OCI-M1 (cell line): ENCODE data around the gene CHCHD5.
"Not testable (repeated sequence)": the region's sequence is repeated elsewhere in the genome, so short reads cannot be mapped to it uniquely, and the experiment has no call there.

Source experiments
- DNase-seq: peaks from one replicate; lab custom pipeline; 2025; lab: John Stamatoyannopoulos, UW

Gene CHCHD5

GRCh38 chr2:112588611-112589045, 4.2 kb downstream of the CHCHD5 start:
- no peak for DNase-seq

DNA sequence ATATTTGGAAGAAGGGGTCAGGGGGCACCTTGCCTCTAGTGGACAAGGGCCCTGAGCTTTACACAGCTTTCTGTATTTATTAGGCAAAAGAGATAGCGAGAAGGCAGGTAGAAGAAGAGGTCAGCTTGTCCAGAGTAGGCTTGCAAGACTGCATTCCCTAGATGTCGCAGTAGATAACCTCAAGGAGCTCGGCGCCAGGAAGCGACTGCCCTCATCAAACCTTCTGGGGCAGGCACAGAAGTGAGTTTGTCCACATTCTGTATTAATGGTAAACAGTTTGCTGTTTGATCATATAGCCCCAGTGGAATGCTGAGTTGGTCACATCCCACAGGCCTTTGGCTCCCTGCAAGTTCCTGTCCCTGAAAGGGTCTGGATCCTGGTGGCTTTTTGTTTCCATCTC, 7.0 kb downstream of the CHCHD5 start:
- DNase-seq, result no peak

DNA sequence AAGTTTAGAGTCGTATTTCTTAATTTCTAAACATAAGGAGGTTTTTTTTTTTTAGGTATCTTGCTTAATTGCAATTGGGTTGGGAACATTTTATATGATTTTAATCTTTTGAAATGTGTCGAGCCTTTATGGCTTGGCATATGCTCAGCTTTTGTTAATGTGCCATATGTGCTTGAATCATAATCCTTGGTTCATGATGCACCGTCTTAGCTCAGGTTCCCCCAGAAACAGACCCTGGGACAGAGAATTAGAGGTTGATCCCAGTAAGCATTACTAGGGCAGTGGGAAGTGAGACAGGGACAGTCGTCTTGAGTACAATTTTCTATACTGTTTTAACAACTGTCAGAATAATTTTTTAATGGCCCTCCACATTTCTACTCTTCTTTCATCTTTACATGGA, 9.3 kb downstream of the CHCHD5 start:
- no peak for DNase-seq

- DNase-seq, result no peak
These were observed 13.3 kb downstream of the CHCHD5 start for GRCh38 chr2:112597537-112598322.

GRCh38 chr2:112600634-112601033, 16.2 kb downstream of the CHCHD5 start:
- DNase-seq, result peak; percentile 40

DNA sequence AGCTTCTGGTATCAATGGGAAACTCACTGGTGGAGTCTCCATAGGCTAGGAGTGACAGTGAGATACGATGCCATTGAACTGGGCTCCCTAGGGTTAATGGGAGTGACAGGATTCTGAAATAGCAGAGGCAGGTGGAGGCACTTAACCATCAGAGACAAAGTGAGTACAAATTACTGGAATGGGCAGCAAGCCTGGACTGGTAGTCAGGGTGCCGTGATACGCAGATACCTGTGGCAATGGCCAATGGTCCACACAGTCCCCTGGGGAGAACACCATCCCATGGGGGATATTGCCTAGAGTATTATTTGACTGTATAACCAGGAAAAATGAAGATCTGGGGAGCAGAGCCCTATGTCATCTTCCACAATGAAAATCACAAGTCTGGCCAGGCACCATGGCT, 17.3 kb downstream of the CHCHD5 start:
- DNase-seq, result no peak

DNA sequence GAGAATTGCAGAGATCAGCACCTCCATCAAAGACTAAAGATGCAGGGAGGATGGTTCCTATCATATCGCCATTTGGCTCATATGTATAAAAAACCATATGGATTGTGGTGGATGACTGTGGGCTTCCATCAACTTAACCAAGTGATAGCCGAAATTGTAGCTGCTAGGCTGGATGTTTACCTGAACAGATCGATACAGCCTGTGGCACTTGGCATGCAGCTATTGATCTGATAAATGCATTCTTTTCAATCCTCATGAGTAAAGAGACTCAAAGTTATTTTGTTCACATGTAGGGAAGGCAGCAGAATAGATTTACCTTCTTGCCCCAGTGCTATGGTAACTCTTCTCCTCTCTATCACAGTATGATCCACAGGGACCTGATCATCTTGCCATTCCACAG, 18.5 kb downstream of the CHCHD5 start:
- DNase-seq, result no peak

DNA sequence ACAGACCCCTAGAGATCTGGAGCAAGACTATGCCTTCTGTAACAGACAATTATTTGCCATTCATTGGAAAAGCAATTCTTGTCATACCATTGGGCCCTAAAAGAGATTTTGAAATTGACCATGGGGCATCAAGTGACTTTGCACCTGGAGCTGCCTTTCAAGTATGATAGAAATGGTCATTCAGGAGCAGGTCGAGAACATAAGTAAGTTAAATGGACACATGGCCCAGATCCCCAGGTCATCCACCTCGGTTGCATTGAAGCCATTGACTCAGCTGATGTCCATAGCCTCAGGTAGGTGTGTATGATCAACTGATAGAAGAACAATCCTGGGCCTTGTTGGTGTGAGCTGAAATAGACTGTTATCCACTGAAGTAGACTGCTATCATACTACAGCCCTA, 19.3 kb downstream of the CHCHD5 start:
- no peak for DNase-seq

GRCh38 chr2:112604952-112605351, 20.5 kb downstream of the CHCHD5 start:
- DNase-seq, result no peak

DNA sequence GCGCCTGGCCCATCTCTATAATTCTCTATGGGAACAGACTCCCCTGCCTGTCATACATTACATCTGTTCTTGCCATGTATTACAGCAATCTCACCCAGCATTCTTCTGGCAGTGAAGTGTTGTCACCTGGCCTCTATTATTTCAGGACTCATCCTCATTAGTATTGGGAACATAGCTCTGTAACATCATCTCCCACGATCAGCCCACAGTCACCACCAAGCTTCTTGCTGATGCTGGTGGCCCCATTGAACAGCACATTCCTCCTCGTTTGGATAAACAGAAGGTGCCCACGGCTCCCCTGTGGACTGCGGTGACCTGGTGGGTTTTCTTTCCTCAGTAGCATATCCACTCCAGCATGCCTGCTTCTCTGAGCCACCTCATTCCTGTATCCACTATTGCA, 21.5 kb downstream of the CHCHD5 start:
- DNase-seq, result no peak

- no peak for DNase-seq
These were observed 22.1 kb downstream of the CHCHD5 start for GRCh38 chr2:112606547-112606946.

- no peak for DNase-seq
These were observed 23.4 kb downstream of the CHCHD5 start for GRCh38 chr2:112607680-112608438.

DNA sequence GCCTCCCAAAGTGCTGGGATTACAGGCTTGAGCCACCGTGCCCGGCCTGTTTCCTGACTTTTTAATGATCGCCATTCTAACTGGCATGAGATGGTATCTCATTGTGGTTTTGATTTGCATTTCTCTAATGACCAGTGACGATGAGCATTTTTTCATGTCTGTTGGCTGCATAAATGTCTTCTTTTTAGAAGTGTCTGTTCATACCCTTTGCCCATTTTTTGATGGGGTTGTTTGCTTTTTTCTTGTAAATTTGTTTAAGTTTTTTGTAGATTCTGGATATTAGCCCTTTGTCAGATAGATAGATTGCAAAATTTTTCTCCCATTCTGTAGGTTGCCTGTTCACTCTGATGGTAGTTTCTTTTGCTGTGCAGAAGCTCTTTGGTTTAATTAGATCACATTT, 24.9 kb downstream of the CHCHD5 start:
- DNase-seq, result not testable (repeated sequence)

DNA sequence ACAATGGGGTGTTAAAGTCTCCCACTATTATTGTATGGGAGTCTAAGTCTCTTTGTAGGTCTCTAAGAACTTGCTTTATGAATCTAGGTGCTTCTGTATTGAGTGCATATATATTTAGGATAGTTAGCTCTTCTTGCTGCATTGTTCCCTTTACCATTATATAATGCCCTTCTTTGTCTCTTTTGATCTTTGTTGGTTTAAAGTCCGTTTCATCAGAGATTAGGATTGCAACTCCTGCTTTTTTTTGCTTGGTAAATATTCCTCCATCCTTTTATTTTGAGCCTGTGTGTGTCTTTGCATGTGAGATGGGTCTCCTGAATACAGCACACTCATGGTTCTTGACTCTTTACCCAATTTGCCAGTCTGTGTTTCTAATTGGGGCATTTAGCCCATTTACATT, 27.9 kb downstream of the CHCHD5 start:
- DNase-seq, result not testable (repeated sequence)

DNA sequence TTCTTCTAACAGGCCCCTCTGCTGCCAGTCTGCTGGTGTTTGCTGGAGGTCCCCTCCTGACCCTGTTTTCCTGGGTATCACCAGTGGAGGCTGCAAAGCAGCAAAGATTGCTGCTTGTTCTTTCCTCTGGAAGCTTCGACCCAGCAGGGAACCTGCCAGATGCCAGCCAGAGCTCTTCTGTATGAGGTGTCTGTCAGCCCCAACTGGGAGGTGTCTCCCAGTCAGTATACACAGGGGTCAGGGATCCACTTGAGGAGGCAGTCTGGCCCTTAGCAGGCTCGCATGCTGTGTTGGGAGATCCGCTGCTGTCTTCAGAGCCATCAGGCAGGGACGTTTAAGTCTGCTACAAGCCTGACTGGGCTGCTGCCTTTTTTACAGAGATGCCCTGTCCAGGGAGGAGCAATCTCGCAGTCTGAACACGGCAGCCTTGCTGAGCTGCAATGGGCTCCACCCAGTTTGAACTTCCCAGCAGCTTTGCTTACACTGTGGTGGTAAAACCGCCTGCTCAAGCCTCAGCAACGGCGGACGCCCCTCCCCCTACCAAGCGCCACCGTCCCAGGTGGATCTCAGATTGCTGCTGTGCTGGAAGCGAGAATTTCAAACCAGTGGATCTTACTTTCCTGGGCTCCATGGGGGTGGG, 29.9 kb downstream of the CHCHD5 start:
- no peak for DNase-seq

DNA sequence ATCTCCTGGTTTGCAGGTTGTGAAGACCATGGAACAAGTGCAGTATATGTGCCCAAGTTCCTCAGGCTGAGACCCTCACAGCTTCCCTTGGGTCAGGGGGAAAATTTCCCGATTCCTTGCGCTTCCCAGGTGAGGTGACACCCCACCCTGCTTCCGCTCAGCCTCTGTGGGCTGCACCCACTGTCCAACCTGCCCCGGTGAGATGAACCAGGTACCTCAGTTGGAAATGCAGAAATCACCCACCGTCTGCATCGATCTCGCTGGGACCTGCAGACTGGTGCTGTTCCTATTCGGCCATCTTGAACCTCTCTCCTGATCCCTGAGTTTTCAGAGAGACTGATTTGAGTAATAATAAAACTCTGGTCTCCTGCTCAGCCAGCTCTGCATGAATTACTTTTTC, 30.6 kb downstream of the CHCHD5 start:
- DNase-seq, result no peak

DNA sequence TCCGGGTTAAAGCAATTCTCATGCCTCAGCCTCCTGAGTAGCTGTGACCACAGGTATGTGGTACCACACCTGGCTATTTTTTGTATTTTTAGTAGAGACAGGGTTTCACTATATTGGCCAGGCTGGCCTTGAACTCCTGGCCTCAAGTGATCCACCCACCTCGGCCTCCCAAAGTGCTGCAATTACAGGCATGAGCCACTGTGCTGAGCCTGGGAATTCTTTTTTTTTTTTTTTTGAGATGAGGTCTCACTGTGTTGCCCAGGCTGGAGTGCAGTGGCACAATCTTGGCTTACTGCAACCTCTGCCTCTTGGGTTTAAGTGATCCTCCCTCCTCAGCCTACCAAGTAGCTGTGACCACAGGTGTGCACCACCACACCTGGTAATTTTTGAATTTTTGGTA, 31.4 kb downstream of the CHCHD5 start:
- DNase-seq, result not testable (repeated sequence)

DNA sequence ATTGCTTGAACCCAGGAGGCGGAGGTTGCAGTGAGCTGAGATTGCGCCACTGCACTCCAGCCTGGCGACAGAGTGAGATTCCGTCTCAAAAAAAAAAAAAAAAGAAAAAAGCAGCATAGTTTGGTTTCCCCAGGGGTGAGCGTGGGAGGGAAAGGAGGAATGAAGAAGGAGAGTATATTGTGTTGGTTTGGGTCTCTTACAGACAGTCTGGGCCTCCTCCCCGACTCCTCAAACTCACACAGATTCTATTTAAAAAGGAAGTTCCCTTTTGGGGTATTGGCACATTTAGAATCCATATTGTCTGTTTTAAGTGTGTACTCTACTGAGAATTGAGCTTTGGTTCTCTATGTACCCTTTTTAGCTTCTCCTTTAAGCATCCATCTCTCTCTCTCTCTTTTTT, 34.0 kb downstream of the CHCHD5 start:
- no peak for DNase-seq

GRCh38 chr2:112621790-112622527, 37.5 kb downstream of the CHCHD5 start:
- no peak for DNase-seq

- DNase-seq, result peak; percentile 46
These were observed 38.1 kb downstream of the CHCHD5 start for GRCh38 chr2:112622528-112622849.

- no peak for DNase-seq
These were observed 39.7 kb downstream of the CHCHD5 start for GRCh38 chr2:112623913-112624777.
